Measurements from ENCODE around the gene MTCH1. TPM values are rescaled to one million over a fixed set of nuclear protein-coding genes. Genes with fewer than 3 reads are reported as not detected.

MTCH1 gene
- total and polyA plus RNA-seq, 10 of the 15 experiments (the other 5 are each of a cell fraction or from before 2014, with no cell fraction given): 7.2 to 128 (median 85.2) TPM

GRCh38 chr6:36979347-36979742, 6.7 kb downstream of the MTCH1 start:
- intact Hi-C loops (cut with micrococcal nuclease; ENCODE audit: unreplicated experiment) (no loop called here), in situ Hi-C loops (cut with MboI) (no loop called here)
- Histone ChIP-seq H4K20me1 (ENCODE audit: control insufficient read depth, insufficient read depth) (peaks cover 14% of the 10 kb centered on the region), H3K9me3 (replicated peaks; ENCODE audit: control insufficient read depth, insufficient read depth, low read length) (no peaks in the 10 kb centered on the region), H3K79me2 (ENCODE audit: control insufficient read depth, insufficient read depth, low read length) (peaks cover 46% of the 10 kb centered on the region), H2AFZ (ENCODE audit: control insufficient read depth, low read depth, low read length) (no peak overlapping the region), H3K4me1 (ENCODE audit: control insufficient read depth, insufficient read depth, low read length) (peaks cover 8% of the 10 kb centered on the region), H3K4me3 (no peak overlapping the region), H3K27ac (ENCODE audit: control insufficient read depth, insufficient read depth) (no peak overlapping the region), H3K36me3 (ENCODE audit: control insufficient read depth in 2 of 2, insufficient read depth in 2 of 2, low read length in 1 of 2) (peaks cover 31 to 39% of the 10 kb centered on the region in 2 experiments), H3K27me3 (replicated peaks in 1 of 2; ENCODE audit: control insufficient read depth in 2 of 2, insufficient read depth in 2 of 2, low read length in 1 of 2) (no peaks in the 10 kb centered on the region), H3K4me2 (ENCODE audit: control insufficient read depth, insufficient read depth) (no peak overlapping the region), H3K9ac (ENCODE audit: control insufficient read depth, insufficient read depth, low read length) (no peak overlapping the region)
- CTCF ChIA-PET: interaction anchor here (0.8 to 4.9 kb wide), 4 partner anchors 25 to 213 kb away, joined by 3 to 84 read pairs (median 6); partner anchors contain the start of gene PI16
- no peak for FAIRE-seq
- 23% methylated on average over 4 of the region's 4 CpGs for WGBS (ENCODE audit: insufficient coverage, insufficient replicate concordance, low lambda C conversion rate, missing lambda C conversion rate)
- no peak for DNase-seq (ENCODE audit: low read depth, low spot score)
- POLR2A ChIA-PET: no interaction called here
- RAD21 ChIA-PET (ENCODE audit: unreplicated experiment): interaction anchor here (3.2 to 5.5 kb wide), 2 partner anchors 27 to 39 kb away, joined by 10 to 35 read pairs; no protein-coding TSS in a partner anchor
- ATAC-seq: no peak
- SMC1A ChIA-PET (ENCODE audit: uncharacterized antibody, unreplicated experiment): interaction anchor here (2.0 to 7.3 kb wide), 2 partner anchors 39 to 228 kb away, joined by 6 to 60 read pairs; no protein-coding TSS in a partner anchor
- no TSS peak for BruUV-seq (replicated peaks)
- TF ChIP-seq POLR2AphosphoS2 (IDR thresholded peaks at IDR 0.05; ENCODE audit: low read depth, low read length) (no peak), CTCF (IDR thresholded peaks at IDR 0.05 in 2 of 3, conservative IDR thresholded peaks at IDR 0.05 in 1 of 3; ENCODE audit: control insufficient read depth in 2 of 3, extremely low read depth in 1 of 3, insufficient read depth in 1 of 3, low read depth in 3 of 3, low read length in 3 of 3) (0 out of 6 replicates have a peak, but pooled peaks of 1 of the 3 experiments have one; percentile 22), NFYA (IDR thresholded peaks at IDR 0.05; ENCODE audit: borderline replicate concordance, low read depth, low read length) (no peak), ZSCAN29 (IDR thresholded peaks at IDR 0.05) (no peak), PBX3 (IDR thresholded peaks at IDR 0.05; ENCODE audit: insufficient replicate concordance, low read depth, low read length) (no peak), NFXL1 (IDR thresholded peaks at IDR 0.05; ENCODE audit: borderline replicate concordance) (no peak), YBX1 (IDR thresholded peaks at IDR 0.05) (no peak), IRF3 (IDR thresholded peaks at IDR 0.05) (no peak), NR2C1 (IDR thresholded peaks at IDR 0.05) (no peak), ETV6 (conservative IDR thresholded peaks at IDR 0.05 in 1 of 2, IDR thresholded peaks at IDR 0.05 in 1 of 2; ENCODE audit: borderline replicate concordance in 1 of 2, low read depth in 1 of 2) (no peak), RCOR1 (conservative IDR thresholded peaks at IDR 0.05; ENCODE audit: low read depth, low read length) (no peak), RAD21 (IDR thresholded peaks at IDR 0.05; ENCODE audit: insufficient read depth, low read depth, low read length) (peak; percentile 44)
- TF ChIP-seq, protein P1, sequence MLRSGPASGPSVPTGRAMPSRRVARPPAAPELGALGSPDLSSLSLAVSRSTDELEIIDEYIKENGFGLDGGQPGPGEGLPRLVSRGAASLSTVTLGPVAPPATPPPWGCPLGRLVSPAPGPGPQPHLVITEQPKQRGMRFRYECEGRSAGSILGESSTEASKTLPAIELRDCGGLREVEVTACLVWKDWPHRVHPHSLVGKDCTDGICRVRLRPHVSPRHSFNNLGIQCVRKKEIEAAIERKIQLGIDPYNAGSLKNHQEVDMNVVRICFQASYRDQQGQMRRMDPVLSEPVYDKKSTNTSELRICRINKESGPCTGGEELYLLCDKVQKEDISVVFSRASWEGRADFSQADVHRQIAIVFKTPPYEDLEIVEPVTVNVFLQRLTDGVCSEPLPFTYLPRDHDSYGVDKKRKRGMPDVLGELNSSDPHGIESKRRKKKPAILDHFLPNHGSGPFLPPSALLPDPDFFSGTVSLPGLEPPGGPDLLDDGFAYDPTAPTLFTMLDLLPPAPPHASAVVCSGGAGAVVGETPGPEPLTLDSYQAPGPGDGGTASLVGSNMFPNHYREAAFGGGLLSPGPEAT (IDR thresholded peaks at IDR 0.05; ENCODE audit: low read depth): no peak
- TF ChIP-seq, protein P2, sequence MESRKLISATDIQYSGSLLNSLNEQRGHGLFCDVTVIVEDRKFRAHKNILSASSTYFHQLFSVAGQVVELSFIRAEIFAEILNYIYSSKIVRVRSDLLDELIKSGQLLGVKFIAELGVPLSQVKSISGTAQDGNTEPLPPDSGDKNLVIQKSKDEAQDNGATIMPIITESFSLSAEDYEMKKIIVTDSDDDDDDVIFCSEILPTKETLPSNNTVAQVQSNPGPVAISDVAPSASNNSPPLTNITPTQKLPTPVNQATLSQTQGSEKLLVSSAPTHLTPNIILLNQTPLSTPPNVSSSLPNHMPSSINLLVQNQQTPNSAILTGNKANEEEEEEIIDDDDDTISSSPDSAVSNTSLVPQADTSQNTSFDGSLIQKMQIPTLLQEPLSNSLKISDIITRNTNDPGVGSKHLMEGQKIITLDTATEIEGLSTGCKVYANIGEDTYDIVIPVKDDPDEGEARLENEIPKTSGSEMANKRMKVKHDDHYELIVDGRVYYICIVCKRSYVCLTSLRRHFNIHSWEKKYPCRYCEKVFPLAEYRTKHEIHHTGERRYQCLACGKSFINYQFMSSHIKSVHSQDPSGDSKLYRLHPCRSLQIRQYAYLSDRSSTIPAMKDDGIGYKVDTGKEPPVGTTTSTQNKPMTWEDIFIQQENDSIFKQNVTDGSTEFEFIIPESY (IDR thresholded peaks at IDR 0.05): no peak
